Omental fat pad (tissue), 4 donors: ENCODE data around the gene GRIK3. TPM values are rescaled to one million over a fixed set of nuclear protein-coding genes. Genes with fewer than 3 reads are reported as not detected.

ENCODE experiments used
- ATAC-seq: fragments of 150-250 bp; one replicate; pipeline ENCODE4 v1.9.1; 2016; ENCODE audit warnings: mild to moderate bottlenecking, moderate library complexity; ENCODE audit not compliant: low FRiP score
- DNase-seq: peaks from one replicate; pipeline ENCODE4 v3.0.0-alpha.2; 2019; ENCODE audit warnings: low spot score
- total RNA-seq, 4 donors: library from RNA; depleted of rRNA; stranded (reverse); fragments of >200 nt; gene quantifications; one replicate each; pipeline ENCODE4 v1.1.0, GENCODE V29; 2016
- TF ChIP-seq, protein P1 (sequence below), 3 donors: fragments of 450-650 bp; IDR thresholded peaks; one replicate each; pipeline ENCODE4 v1.5.1; 2016 to 2017; ENCODE audit warnings: antibody characterized with exemption in 3 of 3, mild to moderate bottlenecking in 3 of 3, moderate library complexity in 2 of 3

GRIK3 gene
- total RNA-seq, 4 donors from 2014 or later, result 0.09 to 0.79 TPM; not detected in 2

DNA sequence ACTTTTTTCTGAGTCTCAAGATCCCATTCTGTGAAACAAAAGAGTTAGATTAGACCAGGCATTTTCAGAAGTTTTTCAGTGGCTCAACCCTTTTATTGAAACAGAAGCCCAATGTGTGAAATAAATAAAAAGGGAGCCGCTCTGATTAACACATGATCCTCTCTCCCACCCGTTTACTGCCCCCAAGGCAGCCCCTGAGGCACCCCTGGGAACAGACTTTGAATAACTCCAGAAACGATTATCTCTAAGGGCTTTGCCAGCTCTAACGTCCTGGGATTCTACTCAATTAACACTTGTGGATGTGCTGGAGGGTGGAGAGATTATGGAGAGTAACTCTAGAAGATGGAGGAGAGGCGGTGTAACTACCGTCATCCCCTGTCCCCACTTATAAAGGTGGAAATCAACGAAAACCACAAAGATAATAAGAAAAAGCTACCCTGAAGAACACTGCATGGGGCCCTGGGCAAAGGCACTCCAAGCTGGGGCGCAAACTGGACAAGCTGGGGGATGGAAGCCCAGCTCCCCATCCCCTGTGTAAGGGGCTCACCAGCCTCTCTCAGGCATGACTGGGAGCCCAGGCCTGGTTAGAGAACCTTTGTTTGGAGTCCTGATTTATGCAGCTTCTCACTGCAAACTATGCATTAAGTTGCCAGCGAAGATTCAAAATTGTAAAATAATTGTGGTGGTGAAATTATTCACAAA lies 39.0 kb upstream of the GRIK3 start:
- ATAC-seq (no peak), DNase-seq (no peak)
- TF ChIP-seq, protein P1, sequence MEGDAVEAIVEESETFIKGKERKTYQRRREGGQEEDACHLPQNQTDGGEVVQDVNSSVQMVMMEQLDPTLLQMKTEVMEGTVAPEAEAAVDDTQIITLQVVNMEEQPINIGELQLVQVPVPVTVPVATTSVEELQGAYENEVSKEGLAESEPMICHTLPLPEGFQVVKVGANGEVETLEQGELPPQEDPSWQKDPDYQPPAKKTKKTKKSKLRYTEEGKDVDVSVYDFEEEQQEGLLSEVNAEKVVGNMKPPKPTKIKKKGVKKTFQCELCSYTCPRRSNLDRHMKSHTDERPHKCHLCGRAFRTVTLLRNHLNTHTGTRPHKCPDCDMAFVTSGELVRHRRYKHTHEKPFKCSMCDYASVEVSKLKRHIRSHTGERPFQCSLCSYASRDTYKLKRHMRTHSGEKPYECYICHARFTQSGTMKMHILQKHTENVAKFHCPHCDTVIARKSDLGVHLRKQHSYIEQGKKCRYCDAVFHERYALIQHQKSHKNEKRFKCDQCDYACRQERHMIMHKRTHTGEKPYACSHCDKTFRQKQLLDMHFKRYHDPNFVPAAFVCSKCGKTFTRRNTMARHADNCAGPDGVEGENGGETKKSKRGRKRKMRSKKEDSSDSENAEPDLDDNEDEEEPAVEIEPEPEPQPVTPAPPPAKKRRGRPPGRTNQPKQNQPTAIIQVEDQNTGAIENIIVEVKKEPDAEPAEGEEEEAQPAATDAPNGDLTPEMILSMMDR (IDR thresholded peaks at IDR 0.05), result no peak

DNA sequence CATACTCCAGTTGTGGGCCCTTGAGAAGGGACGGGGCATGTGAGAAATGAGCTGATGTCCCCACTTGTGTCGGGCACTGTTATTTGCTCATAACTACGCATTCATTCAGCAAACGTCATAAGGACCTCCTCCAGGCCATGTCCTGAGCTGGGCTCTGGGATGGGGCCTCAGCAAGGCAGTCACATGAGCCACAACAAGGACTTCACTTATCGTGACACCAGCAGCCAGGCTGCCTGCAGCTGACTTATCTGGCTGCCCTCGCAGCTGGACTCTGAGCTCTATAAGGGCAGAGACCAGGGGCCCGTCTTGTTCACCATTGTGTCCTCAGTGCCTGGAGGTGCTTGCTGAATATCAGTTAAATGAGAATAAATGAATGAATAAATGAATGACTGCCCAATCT lies 37.5 kb upstream of the GRIK3 start:
- DNase-seq (no peak), ATAC-seq (no peak)
- TF ChIP-seq, protein P1 (IDR thresholded peaks at IDR 0.05), result no peak

DNA sequence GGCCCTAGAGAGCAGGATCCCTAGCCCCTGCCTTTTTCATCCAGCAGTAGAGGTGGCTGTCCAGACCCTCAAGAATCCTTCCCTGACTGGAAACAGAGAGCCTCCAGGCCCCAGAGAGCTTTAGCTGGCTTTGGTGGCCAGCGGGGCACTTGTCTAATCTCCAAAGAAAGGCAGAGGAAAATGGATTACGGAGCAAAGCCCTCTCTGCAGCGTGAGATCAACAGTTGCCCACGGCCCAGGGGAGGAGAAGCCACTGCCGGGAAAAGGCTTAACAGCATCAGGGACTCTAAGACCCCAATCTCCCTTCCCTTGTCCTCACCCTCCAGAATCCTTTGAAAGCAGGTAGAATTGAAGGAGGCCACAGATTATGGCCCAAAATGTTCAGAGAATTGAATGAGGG lies 35.8 kb upstream of the GRIK3 start:
- TF ChIP-seq, protein P1 (IDR thresholded peaks at IDR 0.05), result no peak
- ATAC-seq (no peak), DNase-seq (no peak)

DNA sequence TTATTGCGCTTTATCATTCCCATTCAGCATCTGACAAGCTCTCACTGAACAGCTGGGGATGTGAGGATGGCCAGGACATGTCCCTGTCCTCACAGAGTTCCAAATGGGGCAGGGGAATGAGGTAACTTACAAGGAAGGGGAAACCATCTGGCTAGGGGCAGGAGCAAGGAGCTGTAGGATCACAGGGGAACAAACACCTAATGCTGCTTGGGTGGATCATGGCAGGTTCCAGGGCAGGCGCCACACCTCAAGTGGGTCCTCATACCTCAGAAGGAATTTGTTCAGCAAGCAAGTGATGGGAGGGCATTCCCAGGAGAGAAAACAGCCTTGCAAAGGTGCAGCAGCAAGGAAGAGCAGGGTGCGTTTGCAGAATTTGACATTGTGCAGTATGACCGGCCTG lies 35.1 kb upstream of the GRIK3 start:
- ATAC-seq, result no peak
- TF ChIP-seq, protein P1 (IDR thresholded peaks at IDR 0.05), result no peak

DNA sequence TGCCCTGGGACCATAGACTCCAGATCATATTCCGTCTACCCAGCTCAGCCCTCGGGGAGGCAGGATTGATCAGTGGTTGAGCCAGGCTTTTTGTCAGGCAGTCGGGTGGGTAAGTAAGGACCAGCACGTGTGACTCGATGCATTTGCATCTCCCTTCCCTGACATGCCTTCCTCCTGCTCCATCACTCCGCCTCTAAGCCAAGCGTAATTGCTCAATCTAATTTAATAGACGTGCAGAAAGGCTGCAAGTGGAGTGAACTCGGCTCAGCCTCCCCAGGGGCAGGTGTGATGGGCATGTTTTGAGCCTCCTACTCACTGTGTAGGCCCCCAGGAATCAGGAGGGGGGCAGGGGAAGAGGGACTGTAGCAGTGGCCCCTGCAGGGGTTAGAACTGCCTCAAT lies 34.6 kb upstream of the GRIK3 start:
- no peak for ATAC-seq
- no peak for DNase-seq
- TF ChIP-seq, protein P1 (IDR thresholded peaks at IDR 0.05), result no peak

More for the DNA sequence above, 35.1 kb upstream of the GRIK3 start:
- DNase-seq, result no peak

DNA sequence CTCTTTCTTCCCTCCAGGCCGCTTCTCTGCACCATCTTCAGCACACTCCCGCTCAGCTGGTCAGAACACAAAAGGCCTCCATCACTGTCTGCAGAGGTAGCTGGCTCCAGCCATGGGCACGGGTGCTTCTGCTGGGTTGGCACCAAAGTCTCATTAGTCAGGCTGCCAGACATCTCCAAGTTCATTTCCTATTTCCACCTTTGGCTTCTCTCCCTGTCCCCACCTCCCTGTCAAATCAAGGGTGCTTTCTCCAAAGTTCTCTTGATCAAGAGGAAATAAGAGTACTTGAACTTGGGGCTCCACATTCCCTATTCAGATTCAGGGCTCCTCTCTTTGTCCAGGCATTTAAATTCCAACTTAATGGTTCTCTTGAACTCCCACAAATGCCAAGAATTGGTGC lies 33.9 kb upstream of the GRIK3 start:
- TF ChIP-seq, protein P1 (IDR thresholded peaks at IDR 0.05), result no peak
- DNase-seq, result no peak
- ATAC-seq, result no peak

DNA sequence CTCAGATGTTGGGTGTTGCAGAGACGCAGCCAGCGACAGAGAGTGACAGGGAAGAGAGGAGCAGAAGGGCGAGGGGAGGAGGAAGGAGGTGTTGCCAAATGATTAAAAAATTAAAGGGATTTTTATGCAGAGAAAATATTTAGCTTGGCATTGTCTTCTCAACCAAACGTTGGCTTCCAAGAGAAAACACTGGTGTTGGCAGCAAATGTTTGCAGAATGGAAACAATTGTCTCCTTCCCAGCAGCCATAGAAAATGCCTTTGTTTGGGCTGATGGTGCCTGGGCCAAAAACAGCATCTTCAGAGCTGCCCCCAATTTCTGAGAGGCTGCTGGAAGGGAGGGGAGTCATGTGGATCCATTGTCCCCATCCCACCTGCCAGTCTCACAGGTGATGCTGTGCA lies 29.7 kb upstream of the GRIK3 start:
- TF ChIP-seq, protein P1 (IDR thresholded peaks at IDR 0.05), result no peak
- DNase-seq (no peak), ATAC-seq (no peak)
